ENCODE measurements around the gene ALS2.

GRCh38 chr2:201664334-201664733 lies 116.4 kb downstream of the ALS2 start:
- no peak for TF ChIP-seq CTCF (conservative IDR thresholded peaks at IDR 0.05)
- no peak for TF ChIP-seq ZFX (IDR thresholded peaks at IDR 0.05)

Data from C4-2B (cell line).